K562 (cell line): ENCODE measurements around the gene PAEP. TPM values are rescaled to one million over a fixed set of nuclear protein-coding genes. Genes with fewer than 3 reads are reported as not detected.
"Not testable (repeated sequence)": the region's sequence is repeated elsewhere in the genome, so short reads cannot be mapped to it uniquely, and the experiment has no call there.

Experiments
- ATAC-seq: fragments of 200-7000 bp; cut with Tn5 transposase; 3 replicates; pipeline ENCODE4 v1.9.1; 2020; ENCODE audit warnings: moderate library complexity
- BruUV-seq: library from RNA; stranded (reverse); fragments of 400-500 nt; replicated peaks from 2 replicates; lab custom pipeline; 2021; lab: Mats Ljungman, UMichigan
- CTCF ChIA-PET: fragments of 300-600 bp; formaldehyde crosslinking; extraction: SDS; loops from one replicate; lab custom pipeline; 2021; ENCODE audit warnings: low intra/inter-chr PET ratio; lab: Yijun Ruan, JAX
- POLR2A ChIA-PET: fragments of 300-600, 350-650 bp; sonication (Branson Sonifier 250); formaldehyde crosslinking; extraction: SDS; loops from one replicate; lab custom pipeline; 2021; ENCODE audit warnings: antibody characterized with exemption, inconsistent platforms; lab: Yijun Ruan, JAX
- DNase-seq, 4 experiments: peaks; one replicate each; pipeline versions ENCODE4 v3.0.0 to v3.0.0-alpha.2; 2011 to 2018; ENCODE audit warnings: low spot score in 3 of 4, mixed read lengths in 3 of 4; ENCODE audit errors: extremely low read depth in 1 of 4
- FAIRE-seq: peaks from 2 replicates; lab custom pipeline; 2011; peaks lifted over from hg19 to GRCh38; lab: Jason Lieb, UNC
- H2AFZ ChIP-seq: 2 replicates; pipeline ENCODE4 v1.6.0; 2011; ENCODE audit warnings: low read depth, low read length, control low read depth, inconsistent platforms
- H3K27ac ChIP-seq: fragments of 200-600 bp; 3 replicates; pipeline ENCODE4 v1.8.0; 2011; ENCODE audit warnings: low read depth, mild to moderate bottlenecking, control low read depth, inconsistent platforms, low read length, moderate library complexity, mixed read lengths; ENCODE audit errors: extremely low read depth
- H3K27me3 ChIP-seq, 2 experiments: fragments of 300-600 bp in 1 of 2; 2 replicates in 1 of 2; 3 replicates in 1 of 2; pipeline versions ENCODE4 v1.6.0 to v1.8.0; 2011; ENCODE audit warnings: inconsistent platforms in 2 of 2, low read length in 2 of 2, mild to moderate bottlenecking in 1 of 2, mixed read lengths in 1 of 2, moderate library complexity in 1 of 2; ENCODE audit not compliant: control insufficient read depth in 2 of 2, insufficient read depth in 2 of 2
- H3K36me3 ChIP-seq: fragments of 300-600 bp; 3 replicates; pipeline ENCODE4 v1.8.0; 2011; ENCODE audit warnings: mild to moderate bottlenecking, low read length, inconsistent platforms; ENCODE audit not compliant: control insufficient read depth, insufficient read depth
- H3K4me1 ChIP-seq, 2 experiments: fragments of 200-600 bp in 1 of 2; replicated peaks in 1 of 2; 2 replicates in 1 of 2; 3 replicates in 1 of 2; pipeline versions ENCODE4 v1.5.1 to v1.8.0; 2011; ENCODE audit warnings: inconsistent platforms in 2 of 2, low read length in 2 of 2, mild to moderate bottlenecking in 1 of 2, mixed read lengths in 1 of 2, moderate library complexity in 1 of 2; ENCODE audit not compliant: control insufficient read depth in 2 of 2, insufficient read depth in 2 of 2
- H3K4me2 ChIP-seq: 2 replicates; pipeline ENCODE4 v1.6.1; 2011; ENCODE audit warnings: low read length, control low read depth, inconsistent platforms, mixed read lengths; ENCODE audit not compliant: insufficient read depth
- H3K4me3 ChIP-seq: fragments of 200-600 bp; sonication (generic), shearing (Covaris generic); 2 replicates; pipeline ENCODE4 v1.5.1; 2016; ENCODE audit warnings: control low read depth, inconsistent platforms
- H3K79me2 ChIP-seq: fragments of 200-600 bp; 3 replicates; pipeline ENCODE4 v1.8.0; 2011; ENCODE audit warnings: low read length, inconsistent platforms; ENCODE audit not compliant: control insufficient read depth, insufficient read depth
- H3K9ac ChIP-seq, 2 experiments: 2 replicates each; pipeline versions ENCODE4 v1.6.0 to v1.6.1; 2011; ENCODE audit warnings: low read depth in 2 of 2, low read length in 2 of 2, control low read depth in 1 of 2, inconsistent platforms in 1 of 2, mild to moderate bottlenecking in 1 of 2, mixed read lengths in 1 of 2; ENCODE audit not compliant: insufficient read depth in 1 of 2
- H3K9me1 ChIP-seq: one replicate; pipeline ENCODE4 v1.6.0; 2011; ENCODE audit warnings: inconsistent platforms, mild to moderate bottlenecking, low read length, moderate library complexity; ENCODE audit not compliant: control insufficient read depth, insufficient read depth
- H3K9me3 ChIP-seq: replicated peaks from 2 replicates; pipeline ENCODE4 v1.5.1; 2011; ENCODE audit warnings: low read depth, low read length, inconsistent platforms; ENCODE audit not compliant: control insufficient read depth, insufficient read depth
- H4K20me1 ChIP-seq: replicated peaks from 2 replicates; pipeline ENCODE4 v1.6.1; 2011; ENCODE audit warnings: low read length, inconsistent platforms, mixed read lengths; ENCODE audit not compliant: control insufficient read depth, insufficient read depth
- GABPA ChIP-seq: fragments of 200-800 bp; sonication (Bioruptor generic); conservative IDR thresholded peaks from 2 replicates; pipeline ENCODE4 v1.6.1; 2016; ENCODE audit warnings: low read depth, missing genetic modification characterization, missing compliant biosample characterization
- GTF2E2 ChIP-seq: fragments of 200-800 bp; sonication (Bioruptor generic); IDR thresholded peaks from 2 replicates; pipeline ENCODE4 v1.6.1; 2016; ENCODE audit warnings: missing genetic modification characterization, missing compliant biosample characterization
- JUN ChIP-seq, 2 experiments: sonication (generic) in 1 of 2; formaldehyde crosslinking in 1 of 2; IDR thresholded peaks; 2 replicates each; pipeline versions ENCODE4 v1.6.1 to v1.8.0; 2012 to 2022; ENCODE audit warnings: borderline replicate concordance in 2 of 2, mild to moderate bottlenecking in 2 of 2, improper control_type of control experiment in 1 of 2, low read depth in 1 of 2, low read length in 1 of 2, missing genetic modification reagents in 1 of 2
- MEF2A ChIP-seq: IDR thresholded peaks from 2 replicates; pipeline ENCODE4 v1.6.1; 2011; ENCODE audit warnings: low read depth, mild to moderate bottlenecking, low read length, moderate library complexity; ENCODE audit not compliant: control insufficient read depth
- MYNN ChIP-seq, 2 experiments: sonication (generic); formaldehyde crosslinking in 1 of 2; IDR thresholded peaks; 2 replicates each; pipeline versions ENCODE4 v1.5.0 to v1.6.1; 2016 to 2020; ENCODE audit warnings: antibody characterized with exemption in 1 of 2, missing genetic modification reagents in 1 of 2
- NFRKB ChIP-seq: fragments of 450-650 bp; IDR thresholded peaks from 2 replicates; pipeline ENCODE4 v1.6.1; 2016; ENCODE audit warnings: low read depth
- SMAD4 ChIP-seq: fragments of 250-450 bp; sonication (Bioruptor Pico); conservative IDR thresholded peaks from 2 replicates; pipeline ENCODE4 v1.8.0; 2021; ENCODE audit warnings: inconsistent platforms, mild to moderate bottlenecking, moderate library complexity
- STAT5A ChIP-seq: IDR thresholded peaks from 2 replicates; pipeline ENCODE4 v1.6.1; 2012; ENCODE audit warnings: low read length, inconsistent platforms, borderline replicate concordance
- ZKSCAN1 ChIP-seq: fragments of 150-350 bp; IDR thresholded peaks from 2 replicates; pipeline ENCODE4 v1.6.1; 2016; ENCODE audit warnings: low read depth, low read length
- WGBS: fragments of 100-300 bp; shearing (Covaris generic); methylation state at CpG from one replicate; pipeline ENCODE4 v1.1.6; 2016; ENCODE audit warnings: low coverage, mixed read lengths; ENCODE audit not compliant: insufficient coverage; ENCODE audit errors: missing lambda C conversion rate; 5-methylcytosine and 5-hydroxymethylcytosine counted together
- in situ Hi-C: fragments of 300-500 bp; cut with MboI; formaldehyde crosslinking; loops from 4 replicates; pipeline ENCODE4 v1.15.0; 2018; ENCODE audit warnings: inconsistent platforms, mixed read lengths
- intact Hi-C: fragments of 100-400 bp; cut with micrococcal nuclease; formaldehyde crosslinking; loops from 2 replicates; pipeline ENCODE4 v1.14.2; 2022
- polyA plus RNA-seq, 8 experiments: library from polyadenylated mRNA; depleted of rRNA in 4 of 8; stranded (reverse) in 5 of 8; unstranded in 3 of 8; fragments of >200 nt; fragmentation: Nextera tagmentation in 2 of 8; fragmentation: Illumina TruSeq in 1 of 8; extraction: Ambion mirVana in 2 of 8; extraction: Trizol in 1 of 8; gene quantifications; 2 replicates each; pipeline versions ENCODE4 v1.2.1 to v1.2.3, GENCODE V29; 2011 to 2014; ENCODE audit warnings: inconsistent platforms in 1 of 8, missing spikeins in 1 of 8
- total RNA-seq, 7 experiments: library from RNA; depleted of rRNA in 6 of 7; stranded (reverse); fragments of >200 nt in 6 of 7; fragmentation: Illumina TruSeq in 2 of 7; extraction: Trizol in 2 of 7; gene quantifications; 2 replicates each; pipeline versions ENCODE4 v1.2.1 to v1.2.3, GENCODE V29; 2011 to 2021; ENCODE audit warnings: low replicate concordance in 1 of 7
- TF ChIP-seq, protein P1 (sequence below): fragments of 250-450 bp; sonication (Bioruptor Pico); IDR thresholded peaks from 2 replicates; pipeline ENCODE4 v1.5.0; 2021; ENCODE audit warnings: mild to moderate bottlenecking, borderline replicate concordance
- TF ChIP-seq, protein P2 (sequence below): fragments of 250-450 bp; sonication (Bioruptor Pico); IDR thresholded peaks from 2 replicates; pipeline ENCODE4 v1.5.0; 2020; ENCODE audit warnings: mild to moderate bottlenecking

PAEP gene
- total and polyA plus RNA-seq, 9 of the 15 experiments (the other 6 are each of a cell fraction or from before 2014, with no cell fraction given), result 0.22 to 4.5 (median 0.58) TPM

DNA sequence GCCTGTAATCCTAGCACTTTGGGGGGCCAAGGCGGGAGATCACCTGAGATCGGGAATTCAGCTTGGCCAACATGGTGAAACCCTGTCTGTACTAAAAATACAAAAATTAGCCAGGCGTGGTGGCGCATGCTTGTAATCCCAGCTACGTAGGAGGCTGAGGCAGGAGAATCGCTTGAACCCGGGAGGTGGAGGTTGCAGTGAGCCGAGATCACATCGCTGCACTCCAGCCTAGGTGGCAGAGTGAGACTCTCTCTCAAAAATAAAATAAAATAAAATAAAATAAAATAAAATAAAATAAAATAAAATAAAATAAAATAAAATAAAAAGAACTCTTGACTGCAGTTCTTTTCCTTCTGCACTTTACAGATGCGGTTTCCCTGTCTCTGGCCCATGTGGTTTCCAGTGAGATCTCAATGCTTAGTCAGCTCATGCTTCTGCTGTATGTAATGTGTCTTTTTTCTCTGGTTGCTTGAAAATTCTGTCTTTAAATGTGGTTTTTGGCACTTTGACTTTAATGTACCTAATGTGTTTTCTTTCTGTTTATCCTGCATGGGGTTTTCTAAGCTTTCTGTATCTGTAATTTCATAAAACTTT lies 32.6 kb upstream of the PAEP start:
- H3K79me2 ChIP-seq, H3K4me2 ChIP-seq, H3K27ac ChIP-seq, POLR2A ChIA-PET, BruUV-seq, DNase-seq, H3K9me3 ChIP-seq, H3K9me1 ChIP-seq, in situ Hi-C loops, CTCF ChIA-PET, H3K9ac ChIP-seq, H2AFZ ChIP-seq, H3K4me3 ChIP-seq, H4K20me1 ChIP-seq, ATAC-seq, FAIRE-seq, H3K36me3 ChIP-seq, intact Hi-C loops: not testable (repeated sequence)
- 80% methylated on average over 10 of the region's 10 CpGs for WGBS
- H3K4me1 ChIP-seq, result peaks cover 9 to 32% of the 10 kb centered on the region in 2 experiments; a peak in 3 of 5 replicates
- H3K27me3 ChIP-seq, result peaks cover 4 to 15% of the 10 kb centered on the region in 2 experiments; a peak in 3 of 5 replicates

DNA sequence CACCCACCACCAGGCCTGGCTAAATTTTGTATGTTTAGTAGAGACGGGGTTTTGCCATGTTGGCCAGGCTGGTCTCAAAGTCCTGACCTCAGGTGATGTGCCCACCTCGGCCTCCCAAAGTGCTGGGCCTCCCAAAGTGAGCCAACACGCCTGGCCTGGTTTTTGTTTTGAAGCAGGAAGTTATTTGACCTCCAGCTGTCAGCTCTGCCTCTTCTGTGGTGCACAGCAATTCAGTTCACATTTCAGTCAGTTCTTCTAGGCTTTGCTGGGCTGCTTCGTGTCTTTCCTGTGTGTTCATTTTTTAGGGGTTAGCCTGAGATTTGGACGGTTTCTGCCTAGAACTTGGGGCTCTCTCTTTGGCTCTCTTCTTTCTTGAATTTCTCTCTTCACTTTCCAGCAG lies 31.4 kb upstream of the PAEP start:
- H3K4me2 ChIP-seq, result no peak overlapping the region
- H3K27ac ChIP-seq, result no peak overlapping the region
- peaks cover 9 to 22% of the 10 kb centered on the region in 2 experiments; a peak in 3 of 5 replicates for H3K4me1 ChIP-seq
- no peak overlapping the region for H3K9ac ChIP-seq
- 14% methylated on average over 5 of the region's 5 CpGs for WGBS
- no peak for FAIRE-seq
- no peaks in the 10 kb centered on the region for H3K36me3 ChIP-seq
- ATAC-seq, result no peak
- no peak for DNase-seq
- intact Hi-C loops (no loop called here), in situ Hi-C loops (no loop called here)
- no TSS peak for BruUV-seq
- no peak overlapping the region for H3K4me3 ChIP-seq
- no peaks in the 10 kb centered on the region for H4K20me1 ChIP-seq
- no peaks in the 10 kb centered on the region for H3K79me2 ChIP-seq
- H2AFZ ChIP-seq, result peak overlapping the region; percentile 43
- peaks cover 7 to 26% of the 10 kb centered on the region in 2 experiments; a peak in 3 of 5 replicates for H3K27me3 ChIP-seq
- POLR2A ChIA-PET, result interaction anchor here (1.0 kb wide), 1 partner anchor 54 kb away, joined by 4 read pairs; no protein-coding TSS in a partner anchor
- no peaks in the 10 kb centered on the region for H3K9me3 ChIP-seq
- H3K9me1 ChIP-seq, result no peaks in the 10 kb centered on the region
- CTCF ChIA-PET, result no interaction called here
- no peak for TF ChIP-seq NFRKB
- TF ChIP-seq, protein P1, sequence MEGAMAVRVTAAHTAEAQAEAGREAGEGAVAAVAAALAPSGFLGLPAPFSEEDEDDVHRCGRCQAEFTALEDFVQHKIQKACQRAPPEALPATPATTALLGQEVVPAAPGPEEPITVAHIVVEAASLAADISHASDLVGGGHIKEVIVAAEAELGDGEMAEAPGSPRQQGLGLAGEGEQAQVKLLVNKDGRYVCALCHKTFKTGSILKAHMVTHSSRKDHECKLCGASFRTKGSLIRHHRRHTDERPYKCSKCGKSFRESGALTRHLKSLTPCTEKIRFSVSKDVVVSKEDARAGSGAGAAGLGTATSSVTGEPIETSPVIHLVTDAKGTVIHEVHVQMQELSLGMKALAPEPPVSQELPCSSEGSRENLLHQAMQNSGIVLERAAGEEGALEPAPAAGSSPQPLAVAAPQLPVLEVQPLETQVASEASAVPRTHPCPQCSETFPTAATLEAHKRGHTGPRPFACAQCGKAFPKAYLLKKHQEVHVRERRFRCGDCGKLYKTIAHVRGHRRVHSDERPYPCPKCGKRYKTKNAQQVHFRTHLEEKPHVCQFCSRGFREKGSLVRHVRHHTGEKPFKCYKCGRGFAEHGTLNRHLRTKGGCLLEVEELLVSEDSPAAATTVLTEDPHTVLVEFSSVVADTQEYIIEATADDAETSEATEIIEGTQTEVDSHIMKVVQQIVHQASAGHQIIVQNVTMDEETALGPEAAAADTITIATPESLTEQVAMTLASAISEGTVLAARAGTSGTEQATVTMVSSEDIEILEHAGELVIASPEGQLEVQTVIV (CRISPR knock-in tag), result no peak
- no peak for TF ChIP-seq MYNN (IDR thresholded peaks at IDR 0.05)
- TF ChIP-seq MYNN (CRISPR knock-in tag; IDR thresholded peaks at IDR 0.05), result no peak
- TF ChIP-seq JUN (IDR thresholded peaks at IDR 0.05; ENCODE audit: borderline replicate concordance, low read depth, low read length), result no peak
- no peak for TF ChIP-seq JUN (CRISPR knock-in tag; IDR thresholded peaks at IDR 0.05; ENCODE audit: borderline replicate concordance)
- TF ChIP-seq ZKSCAN1, result no peak
- no peak for TF ChIP-seq STAT5A
- TF ChIP-seq MEF2A, result no peak
- TF ChIP-seq GTF2E2 (tag), result no peak
- TF ChIP-seq, protein P2, sequence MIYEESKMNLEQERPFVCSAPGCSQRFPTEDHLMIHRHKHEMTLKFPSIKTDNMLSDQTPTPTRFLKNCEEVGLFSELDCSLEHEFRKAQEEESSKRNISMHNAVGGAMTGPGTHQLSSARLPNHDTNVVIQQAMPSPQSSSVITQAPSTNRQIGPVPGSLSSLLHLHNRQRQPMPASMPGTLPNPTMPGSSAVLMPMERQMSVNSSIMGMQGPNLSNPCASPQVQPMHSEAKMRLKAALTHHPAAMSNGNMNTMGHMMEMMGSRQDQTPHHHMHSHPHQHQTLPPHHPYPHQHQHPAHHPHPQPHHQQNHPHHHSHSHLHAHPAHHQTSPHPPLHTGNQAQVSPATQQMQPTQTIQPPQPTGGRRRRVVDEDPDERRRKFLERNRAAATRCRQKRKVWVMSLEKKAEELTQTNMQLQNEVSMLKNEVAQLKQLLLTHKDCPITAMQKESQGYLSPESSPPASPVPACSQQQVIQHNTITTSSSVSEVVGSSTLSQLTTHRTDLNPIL (CRISPR knock-in tag), result no peak
- TF ChIP-seq GABPA (tag), result no peak
- TF ChIP-seq SMAD4 (CRISPR knock-in tag), result no peak
